Uterus (tissue), 2 donors: ENCODE data around the gene SND1.

Source experiments
- CTCF ChIP-seq, 4 experiments: fragments of 200-600 bp in 2 of 4; fragments of 450-650 bp in 2 of 4; sonication (generic) in 2 of 4; IDR thresholded peaks; one replicate each; pipeline ENCODE4 v1.5.1; 2016 to 2019; ENCODE audit warnings: antibody characterized with exemption in 4 of 4, mild to moderate bottlenecking in 2 of 4, moderate library complexity in 1 of 4
- POLR2A ChIP-seq, 2 donors: fragments of 450-650 bp; IDR thresholded peaks; one replicate each; pipeline ENCODE4 v1.6.1; 2016; ENCODE audit warnings: antibody characterized with exemption in 2 of 2, mild to moderate bottlenecking in 1 of 2, moderate library complexity in 1 of 2

- no peak for TF ChIP-seq CTCF (IDR thresholded peaks at IDR 0.05)
- no peak for TF ChIP-seq POLR2A (IDR thresholded peaks at IDR 0.05)
These were observed 7.5 kb upstream of the SND1 start for GRCh38 chr7:127644484-127644883.
